ENCODE measurements around the gene MYO18B. TPM values are rescaled to one million over a fixed set of nuclear protein-coding genes. Genes with fewer than 3 reads are reported as not detected.

The MYO18B gene
- total and polyA plus RNA-seq, 2 of the 8 experiments (the other 6 are each of a cell fraction or from before 2014, with no cell fraction given) = 0.62 to 0.78 TPM

DNA sequence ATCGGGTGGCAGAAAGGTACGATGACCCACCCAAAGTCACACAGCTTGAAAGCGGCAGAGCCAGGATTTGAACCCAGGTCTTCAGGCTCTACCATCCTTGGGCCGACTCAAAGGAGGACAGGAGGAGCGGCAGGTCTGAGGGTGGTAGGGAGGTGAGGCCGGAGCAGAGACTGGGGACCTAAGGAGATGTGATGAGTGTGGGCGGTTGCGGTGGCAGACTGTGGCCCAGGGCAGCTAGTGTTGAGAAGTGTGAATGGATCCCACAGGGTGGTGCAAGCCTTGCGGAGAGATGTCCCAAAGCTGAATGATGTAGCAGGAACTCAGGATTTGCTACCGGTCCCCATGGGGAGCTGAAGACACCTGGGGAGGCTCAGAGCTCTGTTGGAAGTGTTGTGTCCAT lies 180.2 kb downstream of the MYO18B start:
- peaks cover 5 to 21% (median 8%) of the 10 kb centered on the region in 4 experiments; a peak in 6 of 7 replicates for H3K4me1 ChIP-seq (replicated peaks in 1 of 4; ENCODE audit: control insufficient read depth in 3 of 4, insufficient read depth in 4 of 4, low read length in 3 of 4)
- no peak overlapping the region for H3K14ac ChIP-seq (ENCODE audit: insufficient read length)
- no peak overlapping the region for H3K4me3 ChIP-seq (ENCODE audit: extremely low read depth in 1 of 4, insufficient read depth in 2 of 4, low read depth in 3 of 4, low read length in 4 of 4)
- peak overlapping the region; percentile 22 for H4K91ac ChIP-seq (replicated peaks; ENCODE audit: insufficient read length, low read length)
- no peaks in the 10 kb centered on the region for H3K9me3 ChIP-seq (ENCODE audit: insufficient read depth in 2 of 2, low read depth in 1 of 2, low read length in 1 of 2)
- FAIRE-seq (no peak), DNase-seq (ENCODE audit: low read depth in 1 of 2, low spot score in 2 of 2) (no peak)
- no peak overlapping the region for H3K23ac ChIP-seq (ENCODE audit: insufficient read length)
- ChIA-PET CTCF (ENCODE audit: partially characterized antibody) (interaction anchor here (1.5 kb wide), 1 partner anchor 18 kb away, joined by 7 read pairs; no protein-coding TSS in a partner anchor), POLR2A (ENCODE audit: partially characterized antibody) (no interaction called here)
- H3K18ac ChIP-seq (ENCODE audit: extremely low read depth, low read length) = no peak overlapping the region
- TF ChIP-seq SUZ12 (IDR thresholded peaks at IDR 0.05; ENCODE audit: low read length) = no peak
- TF ChIP-seq TBP (IDR thresholded peaks at IDR 0.05; ENCODE audit: low read depth, low read length) = no peak
- TF ChIP-seq CBX8 (IDR thresholded peaks at IDR 0.05; ENCODE audit: borderline replicate concordance, low read depth, low read length) = no peak
- TF ChIP-seq SP2 (IDR thresholded peaks at IDR 0.05; ENCODE audit: low read length) = no peak
- TF ChIP-seq EZH2 (IDR thresholded peaks at IDR 0.05; ENCODE audit: low read depth, low read length, severe bottlenecking) = no peak
- no peak for TF ChIP-seq TCF12 (IDR thresholded peaks at IDR 0.05; ENCODE audit: low read depth, low read length)
- TF ChIP-seq POLR2AphosphoS5 (IDR thresholded peaks at IDR 0.05; ENCODE audit: low read depth, low read length) = no peak
- TF ChIP-seq NANOG (IDR thresholded peaks at IDR 0.05; ENCODE audit: insufficient read depth, low read depth, low read length, poor library complexity, severe bottlenecking) = no peak
- H2AK5ac ChIP-seq (ENCODE audit: low read depth, low read length) = no peak overlapping the region
- H2BK15ac ChIP-seq (ENCODE audit: low read length) = no peak overlapping the region; the same call in 1 of the 2 replicates
- 88% methylated on average over 10 of the region's 10 CpGs; no CpG with 5 or more reads in 1 of the 2 experiments for WGBS, 2 experiments (ENCODE audit: extremely low coverage in 1 of 2, insufficient coverage in 1 of 2, insufficient read length in 1 of 2, insufficient replicate concordance in 2 of 2, low coverage in 1 of 2, low lambda C conversion rate in 2 of 2, missing lambda C conversion rate in 1 of 2)
- H4K20me1 ChIP-seq (replicated peaks in 1 of 2; ENCODE audit: control insufficient read depth in 1 of 2, insufficient read depth in 2 of 2, low read length in 2 of 2) = no peaks in the 10 kb centered on the region
- no peaks in the 10 kb centered on the region for H3K79me2 ChIP-seq (ENCODE audit: control insufficient read depth in 1 of 2, insufficient read depth in 2 of 2, low read length in 2 of 2)
- no peak overlapping the region for H2BK120ac ChIP-seq (replicated peaks; ENCODE audit: low read depth, low read length)
- H4K8ac ChIP-seq (ENCODE audit: extremely low read depth, insufficient read depth, low read length) = no peak overlapping the region
- H3K36me3 ChIP-seq (ENCODE audit: control insufficient read depth in 2 of 4, insufficient read depth in 4 of 4, low read length in 3 of 4) = no peaks in the 10 kb centered on the region
- no peaks in the 10 kb centered on the region for H3K23me2 ChIP-seq (ENCODE audit: low read depth, low read length)
- no peak overlapping the region for H3K4me2 ChIP-seq (ENCODE audit: insufficient read depth in 1 of 2, low read depth in 2 of 2, low read length in 2 of 2)
- H3K27ac ChIP-seq (ENCODE audit: low read depth, low read length) = no peak overlapping the region
- H3K4ac ChIP-seq (replicated peaks; ENCODE audit: insufficient read length, low read depth, low read length) = no peak overlapping the region
- peaks cover 0 to 5% (median 1%) of the 10 kb centered on the region in 4 experiments; a peak in 3 of 7 replicates for H3K27me3 ChIP-seq (replicated peaks in 1 of 4; ENCODE audit: control insufficient read depth in 3 of 4, extremely low read depth in 1 of 4, insufficient read depth in 3 of 4, low read length in 3 of 4)
- H3K56ac ChIP-seq (replicated peaks; ENCODE audit: insufficient read length, low read depth, low read length) = no peak overlapping the region
- H2BK20ac ChIP-seq (ENCODE audit: low read length) = no peak overlapping the region
- H4K5ac ChIP-seq (ENCODE audit: insufficient read length, low read depth, low read length) = no peak overlapping the region
- no peaks in the 10 kb centered on the region for H3K79me1 ChIP-seq (ENCODE audit: low read depth, low read length)
- H2BK5ac ChIP-seq (ENCODE audit: low read depth, low read length) = 0 out of 2 replicates have a peak overlapping the region, but pooled peaks have one; percentile 38
- H3K9ac ChIP-seq (replicated peaks in 1 of 4; ENCODE audit: extremely low read depth in 1 of 4, low read depth in 3 of 4, low read length in 3 of 4) = no peak overlapping the region
- H2BK12ac ChIP-seq (ENCODE audit: low read depth, low read length) = no peak overlapping the region
- no peak overlapping the region for H2AFZ ChIP-seq (ENCODE audit: low read length)
